Uterus (tissue), 2 donors: ENCODE measurements around the gene ZNF747.

Source experiments
- POLR2A ChIP-seq, 2 donors: fragments of 450-650 bp; IDR thresholded peaks; one replicate each; pipeline ENCODE4 v1.6.1; 2016; ENCODE audit warnings: antibody characterized with exemption in 2 of 2, mild to moderate bottlenecking in 1 of 2, moderate library complexity in 1 of 2
- TF ChIP-seq, protein P1 (sequence below), 4 experiments: fragments of 200-600 bp in 2 of 4; fragments of 450-650 bp in 2 of 4; sonication (generic) in 2 of 4; IDR thresholded peaks; one replicate each; pipeline ENCODE4 v1.5.1; 2016 to 2019; ENCODE audit warnings: antibody characterized with exemption in 4 of 4, mild to moderate bottlenecking in 2 of 4, moderate library complexity in 1 of 4

GRCh38 chr16:30528799-30529457 lies 5.7 kb downstream of the ZNF747 start:
- TF ChIP-seq, protein P1, sequence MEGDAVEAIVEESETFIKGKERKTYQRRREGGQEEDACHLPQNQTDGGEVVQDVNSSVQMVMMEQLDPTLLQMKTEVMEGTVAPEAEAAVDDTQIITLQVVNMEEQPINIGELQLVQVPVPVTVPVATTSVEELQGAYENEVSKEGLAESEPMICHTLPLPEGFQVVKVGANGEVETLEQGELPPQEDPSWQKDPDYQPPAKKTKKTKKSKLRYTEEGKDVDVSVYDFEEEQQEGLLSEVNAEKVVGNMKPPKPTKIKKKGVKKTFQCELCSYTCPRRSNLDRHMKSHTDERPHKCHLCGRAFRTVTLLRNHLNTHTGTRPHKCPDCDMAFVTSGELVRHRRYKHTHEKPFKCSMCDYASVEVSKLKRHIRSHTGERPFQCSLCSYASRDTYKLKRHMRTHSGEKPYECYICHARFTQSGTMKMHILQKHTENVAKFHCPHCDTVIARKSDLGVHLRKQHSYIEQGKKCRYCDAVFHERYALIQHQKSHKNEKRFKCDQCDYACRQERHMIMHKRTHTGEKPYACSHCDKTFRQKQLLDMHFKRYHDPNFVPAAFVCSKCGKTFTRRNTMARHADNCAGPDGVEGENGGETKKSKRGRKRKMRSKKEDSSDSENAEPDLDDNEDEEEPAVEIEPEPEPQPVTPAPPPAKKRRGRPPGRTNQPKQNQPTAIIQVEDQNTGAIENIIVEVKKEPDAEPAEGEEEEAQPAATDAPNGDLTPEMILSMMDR (IDR thresholded peaks at IDR 0.05): no peak
- no peak for TF ChIP-seq POLR2A (IDR thresholded peaks at IDR 0.05)
